Trophoblast cell (in vitro differentiated cells and primary cell): ENCODE results near the gene QRFP.

Experiments used
- DNase-seq, 2 donors: peaks; one replicate each; pipeline ENCODE4 v3.0.0-alpha.2; 2016
- H2AFZ ChIP-seq: 2 replicates; pipeline ENCODE4 v1.6.1; 2013; ENCODE audit warnings: low read length, moderate library complexity, mild to moderate bottlenecking; ENCODE audit not compliant: insufficient read depth, poor library complexity
- H2AK5ac ChIP-seq: 2 replicates; pipeline ENCODE4 v1.6.1; 2013; ENCODE audit warnings: mild to moderate bottlenecking, low read length
- H2BK120ac ChIP-seq: 2 replicates; pipeline ENCODE4 v1.6.1; 2013; ENCODE audit warnings: low read length, mild to moderate bottlenecking, moderate library complexity; ENCODE audit not compliant: insufficient read depth, poor library complexity
- H2BK12ac ChIP-seq: 2 replicates; pipeline ENCODE4 v1.6.1; 2013; ENCODE audit warnings: mild to moderate bottlenecking, low read length, moderate library complexity
- H2BK5ac ChIP-seq: 2 replicates; pipeline ENCODE4 v1.6.1; 2013; ENCODE audit warnings: low read length, low read depth, moderate library complexity, mild to moderate bottlenecking; ENCODE audit not compliant: poor library complexity
- H3K14ac ChIP-seq: 2 replicates; pipeline ENCODE4 v1.6.1; 2013; ENCODE audit warnings: mild to moderate bottlenecking, low read length
- H3K18ac ChIP-seq: 2 replicates; pipeline ENCODE4 v1.6.1; 2013; ENCODE audit warnings: mild to moderate bottlenecking, low read length
- H3K23ac ChIP-seq: 2 replicates; pipeline ENCODE4 v1.6.1; 2013; ENCODE audit warnings: low read length
- H3K27ac ChIP-seq: 2 replicates; pipeline ENCODE4 v1.5.1; 2013; ENCODE audit warnings: low read depth, mild to moderate bottlenecking, inconsistent platforms, low read length, moderate library complexity
- H3K27me3 ChIP-seq: 2 replicates; pipeline ENCODE4 v1.6.1; 2013; ENCODE audit warnings: inconsistent platforms, mild to moderate bottlenecking, low read length, moderate library complexity; ENCODE audit not compliant: insufficient read depth
- H3K36me3 ChIP-seq, 2 experiments: 1 replicate in 1 of 2; 2 replicates in 1 of 2; pipeline ENCODE4 v1.6.1; 2013; ENCODE audit warnings: low read length in 2 of 2, mild to moderate bottlenecking in 2 of 2, moderate library complexity in 1 of 2; ENCODE audit not compliant: insufficient read depth in 2 of 2, control insufficient read depth in 1 of 2
- H3K4ac ChIP-seq: 2 replicates; pipeline ENCODE4 v1.6.1; 2013; ENCODE audit warnings: low read depth, mild to moderate bottlenecking, low read length, moderate library complexity
- H3K4me1 ChIP-seq, 2 experiments: 1 replicate in 1 of 2; 2 replicates in 1 of 2; pipeline ENCODE4 v1.6.1; 2013; ENCODE audit warnings: low read length in 2 of 2, mild to moderate bottlenecking in 2 of 2, moderate library complexity in 1 of 2; ENCODE audit not compliant: insufficient read depth in 2 of 2, control insufficient read depth in 1 of 2
- H3K4me2 ChIP-seq: 2 replicates; pipeline ENCODE4 v1.6.1; 2013; ENCODE audit warnings: inconsistent platforms, mild to moderate bottlenecking, low read length, moderate library complexity
- H3K4me3 ChIP-seq: 2 replicates; pipeline ENCODE4 v1.5.1; 2013; ENCODE audit warnings: mild to moderate bottlenecking, low read depth, low read length, inconsistent platforms
- H3K79me1 ChIP-seq: one replicate; pipeline ENCODE4 v1.6.1; 2013; ENCODE audit warnings: low read length
- H3K79me2 ChIP-seq: 2 replicates; pipeline ENCODE4 v1.6.1; 2013; ENCODE audit warnings: low read length, mild to moderate bottlenecking; ENCODE audit not compliant: control insufficient read depth, insufficient read depth, poor library complexity
- H3K9ac ChIP-seq: 2 replicates; pipeline ENCODE4 v1.6.1; 2013; ENCODE audit warnings: mild to moderate bottlenecking, low read length
- H3K9me3 ChIP-seq: 2 replicates; pipeline ENCODE4 v1.6.1; 2013; ENCODE audit warnings: low read depth, mild to moderate bottlenecking, control low read depth, inconsistent platforms, low read length; ENCODE audit not compliant: insufficient read depth
- H4K12ac ChIP-seq: 2 replicates; pipeline ENCODE4 v1.6.1; 2013; ENCODE audit warnings: low read depth, mild to moderate bottlenecking, low read length, moderate library complexity
- H4K8ac ChIP-seq: 2 replicates; pipeline ENCODE4 v1.6.1; 2013; ENCODE audit warnings: low read depth, mild to moderate bottlenecking, low read length, moderate library complexity
- H4K91ac ChIP-seq: one replicate; pipeline ENCODE4 v1.6.1; 2013; ENCODE audit warnings: low read depth, mild to moderate bottlenecking, low read length, moderate library complexity
- WGBS: extraction: QIAGEN DNeasy Blood & Tissue Kit; methylation state at CpG from one replicate; pipeline ENCODE4 v1.1.7; 2013; ENCODE audit warnings: missing lambda C conversion rate; ENCODE audit not compliant: insufficient read length, insufficient coverage; ENCODE audit errors: extremely low coverage; 5-methylcytosine and 5-hydroxymethylcytosine counted together

Gene QRFP

DNA sequence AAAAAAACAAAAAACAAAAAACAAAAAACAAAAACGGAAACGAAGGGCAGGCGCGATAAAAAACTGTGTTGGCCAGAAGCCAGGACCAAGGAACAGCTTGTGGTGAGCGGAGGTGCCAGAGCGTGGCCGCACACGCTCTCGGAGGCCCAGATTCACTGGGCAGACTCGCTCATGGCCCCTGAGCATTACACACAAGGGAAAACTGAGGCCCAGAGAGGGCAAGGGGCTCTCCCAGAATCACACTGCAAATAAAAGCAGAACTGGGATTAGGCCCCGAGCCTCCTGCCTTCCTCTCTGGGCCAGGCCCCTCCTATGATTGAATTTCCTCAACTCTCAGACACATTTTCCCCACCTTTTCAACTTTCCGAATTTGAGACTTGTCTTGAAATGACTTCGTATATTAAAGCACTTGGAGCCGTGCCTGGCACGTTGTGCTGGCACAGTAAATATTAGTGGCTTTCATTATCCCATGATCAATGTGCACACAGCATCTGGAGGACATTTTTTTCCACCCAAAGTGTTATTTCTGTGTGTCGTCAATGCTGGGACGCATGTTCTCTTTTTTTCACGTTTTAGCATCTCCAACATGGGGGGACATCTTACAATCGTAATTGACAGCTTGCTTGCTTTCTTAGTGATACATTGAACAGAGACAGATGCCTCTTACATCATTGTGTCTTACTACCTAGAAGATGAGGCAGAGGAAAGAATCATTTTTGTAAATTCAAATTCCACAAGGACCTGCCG lies 35.1 kb upstream of the QRFP start:
- WGBS = no CpG with 5 or more reads among the region's 20 CpGs
- Histone ChIP-seq H3K36me3 (no peaks in the 10 kb centered on the region), H3K4me3 (no peak overlapping the region), H2AFZ (no peak overlapping the region), H3K9me3 (no peaks in the 10 kb centered on the region), H3K14ac (no peak overlapping the region), H3K79me1 (no peaks in the 10 kb centered on the region), H2BK120ac (no peak overlapping the region), H3K4me2 (no peak overlapping the region), H3K27me3 (no peaks in the 10 kb centered on the region), H3K27ac (no peak overlapping the region), H2BK5ac (no peak overlapping the region), H2AK5ac (no peak overlapping the region), H3K4ac (no peak overlapping the region), H3K79me2 (no peaks in the 10 kb centered on the region), H3K9ac (no peak overlapping the region), H4K12ac (no peak overlapping the region), H3K18ac (no peak overlapping the region), H2BK12ac (no peak overlapping the region), H3K23ac (no peak overlapping the region), H3K4me1 (peaks cover 14% of the 10 kb centered on the region in 2 experiments), H4K8ac (no peak overlapping the region), H4K91ac (no peak overlapping the region)
- DNase-seq = no peak

GRCh38 chr9:130930804-130931349 lies 34.3 kb upstream of the QRFP start:
- no peak overlapping the region for H3K14ac ChIP-seq
- H3K9me3 ChIP-seq = no peaks in the 10 kb centered on the region
- H4K12ac ChIP-seq = no peak overlapping the region
- no peak overlapping the region for H3K9ac ChIP-seq
- no peaks in the 10 kb centered on the region for H3K79me1 ChIP-seq
- H2BK120ac ChIP-seq = no peak overlapping the region
- H3K4ac ChIP-seq = no peak overlapping the region
- H3K36me3 ChIP-seq = no peaks in the 10 kb centered on the region
- no CpG with 5 or more reads among the region's 15 CpGs for WGBS
- no peak overlapping the region for H3K4me3 ChIP-seq
- DNase-seq = no peak
- H2BK5ac ChIP-seq = no peak overlapping the region
- no peaks in the 10 kb centered on the region for H3K27me3 ChIP-seq
- no peak overlapping the region for H4K91ac ChIP-seq
- no peak overlapping the region for H3K4me2 ChIP-seq
- no peak overlapping the region for H3K23ac ChIP-seq
- no peak overlapping the region for H3K27ac ChIP-seq
- no peak overlapping the region for H4K8ac ChIP-seq
- no peak overlapping the region for H2AFZ ChIP-seq
- H3K4me1 ChIP-seq = peaks cover 6% of the 10 kb centered on the region in 2 experiments
- no peak overlapping the region for H2AK5ac ChIP-seq
- H2BK12ac ChIP-seq = no peak overlapping the region
- no peak overlapping the region for H3K18ac ChIP-seq
- H3K79me2 ChIP-seq = no peaks in the 10 kb centered on the region

GRCh38 chr9:130930132-130930803 lies 33.7 kb upstream of the QRFP start:
- H3K79me1 ChIP-seq = no peaks in the 10 kb centered on the region
- no peak overlapping the region for H3K27ac ChIP-seq
- H4K8ac ChIP-seq = no peak overlapping the region
- no peaks in the 10 kb centered on the region for H3K9me3 ChIP-seq
- H2AFZ ChIP-seq = no peak overlapping the region
- no peak overlapping the region for H4K91ac ChIP-seq
- no peak overlapping the region for H2BK12ac ChIP-seq
- H3K36me3 ChIP-seq = no peaks in the 10 kb centered on the region
- no peaks in the 10 kb centered on the region for H3K27me3 ChIP-seq
- H3K9ac ChIP-seq = no peak overlapping the region
- peaks cover 2% of the 10 kb centered on the region in 2 experiments for H3K4me1 ChIP-seq
- no peak overlapping the region for H3K23ac ChIP-seq
- no peaks in the 10 kb centered on the region for H3K79me2 ChIP-seq
- no CpG with 5 or more reads among the region's 23 CpGs for WGBS
- no peak for DNase-seq
- H3K4me3 ChIP-seq = no peak overlapping the region
- H2BK5ac ChIP-seq = no peak overlapping the region
- no peak overlapping the region for H3K4ac ChIP-seq
- no peak overlapping the region for H2BK120ac ChIP-seq
- H4K12ac ChIP-seq = no peak overlapping the region
- H3K14ac ChIP-seq = no peak overlapping the region
- no peak overlapping the region for H2AK5ac ChIP-seq
- H3K4me2 ChIP-seq = no peak overlapping the region
- no peak overlapping the region for H3K18ac ChIP-seq

- Histone ChIP-seq H4K8ac (no peak overlapping the region), H3K4me1 (no peaks in the 10 kb centered on the region), H3K4me2 (no peak overlapping the region), H2AK5ac (no peak overlapping the region), H2BK120ac (no peak overlapping the region), H3K18ac (no peak overlapping the region), H4K91ac (no peak overlapping the region), H3K9me3 (no peaks in the 10 kb centered on the region), H3K4ac (no peak overlapping the region), H3K9ac (no peak overlapping the region), H3K36me3 (no peaks in the 10 kb centered on the region), H4K12ac (no peak overlapping the region), H2BK12ac (no peak overlapping the region), H3K79me2 (no peaks in the 10 kb centered on the region), H3K14ac (no peak overlapping the region), H3K4me3 (no peak overlapping the region), H3K79me1 (no peaks in the 10 kb centered on the region), H2BK5ac (no peak overlapping the region), H3K23ac (no peak overlapping the region), H2AFZ (no peak overlapping the region), H3K27ac (no peak overlapping the region), H3K27me3 (no peaks in the 10 kb centered on the region)
- DNase-seq = no peak
- no CpG with 5 or more reads among the region's 36 CpGs for WGBS
Observed at GRCh38 chr9:130929571-130930038, 33.0 kb upstream of the QRFP start.
